Neural progenitor cell (in vitro differentiated cells): ENCODE measurements around the gene BBS9.

Source experiments
- CTCF ChIP-seq: fragments of 200-600 bp; sonication (generic); IDR thresholded peaks from 2 replicates; pipeline ENCODE4 v1.5.1; 2017; ENCODE audit warnings: antibody characterized with exemption, mild to moderate bottlenecking
- EZH2phosphoT487 ChIP-seq: fragments of 200-600 bp; sonication (generic); IDR thresholded peaks from 2 replicates; pipeline ENCODE4 v1.6.1; 2017; ENCODE audit warnings: antibody characterized with exemption

- TF ChIP-seq CTCF (no peak), EZH2phosphoT487 (no peak)
These were observed 169.5 kb downstream of the BBS9 start for GRCh38 chr7:33298848-33299247.
